Astrocyte of the spinal cord (primary cell): ENCODE measurements around the gene BNC2.

ENCODE experiments used
- DNase-seq: peaks from one replicate; pipeline ENCODE4 v3.0.0; 2011; ENCODE audit warnings: low read depth, low spot score
- H3K4me3 ChIP-seq: 2 replicates; pipeline ENCODE4 v1.5.1; 2011; ENCODE audit warnings: low read depth, mild to moderate bottlenecking, low read length, moderate library complexity
- in situ Hi-C: cut with HindIII; loops from 2 replicates; pipeline ENCODE4 v1.10.0; 2017; ENCODE audit warnings: low sequenced_read_pairs
- TF ChIP-seq, protein P1 (sequence below): IDR thresholded peaks from 2 replicates; pipeline ENCODE4 v1.5.1; 2012; ENCODE audit warnings: low read depth, mild to moderate bottlenecking, low read length, inconsistent platforms

BNC2 gene

DNA sequence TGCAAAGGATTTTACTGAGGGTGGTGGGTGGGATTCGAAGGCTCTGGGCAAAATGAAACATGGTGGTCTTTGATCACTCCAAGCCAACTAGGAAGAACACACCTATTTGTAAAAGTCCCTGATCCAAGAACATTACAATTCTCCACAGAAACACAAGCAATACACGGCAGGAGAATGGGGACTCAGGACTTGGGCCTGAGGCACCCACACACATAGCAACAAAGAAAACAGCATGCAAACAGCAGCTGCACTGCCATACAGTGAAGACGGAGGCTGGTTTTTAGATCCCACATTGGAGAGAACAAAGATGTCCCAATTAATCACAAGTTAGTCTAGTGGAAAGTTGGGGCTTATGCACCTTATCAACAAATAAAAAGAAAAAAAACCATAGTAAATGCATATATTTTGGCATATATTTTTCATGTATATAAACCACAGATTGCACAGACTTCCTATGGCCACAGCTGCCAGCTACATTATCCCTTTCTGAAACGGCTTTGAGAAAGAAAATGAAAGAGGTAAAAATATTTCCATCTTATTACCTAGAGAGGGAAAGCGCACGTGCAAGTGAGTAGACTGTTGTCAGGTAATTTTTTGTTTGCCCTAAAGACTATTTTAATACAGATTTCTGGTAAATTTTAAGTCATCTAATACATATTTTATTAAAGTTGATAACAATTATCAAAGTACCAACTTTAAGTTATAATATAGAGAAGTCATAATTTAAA lies 410.9 kb downstream of the BNC2 start:
- in situ Hi-C loops: no loop called here
- TF ChIP-seq, protein P1, sequence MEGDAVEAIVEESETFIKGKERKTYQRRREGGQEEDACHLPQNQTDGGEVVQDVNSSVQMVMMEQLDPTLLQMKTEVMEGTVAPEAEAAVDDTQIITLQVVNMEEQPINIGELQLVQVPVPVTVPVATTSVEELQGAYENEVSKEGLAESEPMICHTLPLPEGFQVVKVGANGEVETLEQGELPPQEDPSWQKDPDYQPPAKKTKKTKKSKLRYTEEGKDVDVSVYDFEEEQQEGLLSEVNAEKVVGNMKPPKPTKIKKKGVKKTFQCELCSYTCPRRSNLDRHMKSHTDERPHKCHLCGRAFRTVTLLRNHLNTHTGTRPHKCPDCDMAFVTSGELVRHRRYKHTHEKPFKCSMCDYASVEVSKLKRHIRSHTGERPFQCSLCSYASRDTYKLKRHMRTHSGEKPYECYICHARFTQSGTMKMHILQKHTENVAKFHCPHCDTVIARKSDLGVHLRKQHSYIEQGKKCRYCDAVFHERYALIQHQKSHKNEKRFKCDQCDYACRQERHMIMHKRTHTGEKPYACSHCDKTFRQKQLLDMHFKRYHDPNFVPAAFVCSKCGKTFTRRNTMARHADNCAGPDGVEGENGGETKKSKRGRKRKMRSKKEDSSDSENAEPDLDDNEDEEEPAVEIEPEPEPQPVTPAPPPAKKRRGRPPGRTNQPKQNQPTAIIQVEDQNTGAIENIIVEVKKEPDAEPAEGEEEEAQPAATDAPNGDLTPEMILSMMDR: no peak
- H3K4me3 ChIP-seq: no peak overlapping the region
- no peak for DNase-seq

DNA sequence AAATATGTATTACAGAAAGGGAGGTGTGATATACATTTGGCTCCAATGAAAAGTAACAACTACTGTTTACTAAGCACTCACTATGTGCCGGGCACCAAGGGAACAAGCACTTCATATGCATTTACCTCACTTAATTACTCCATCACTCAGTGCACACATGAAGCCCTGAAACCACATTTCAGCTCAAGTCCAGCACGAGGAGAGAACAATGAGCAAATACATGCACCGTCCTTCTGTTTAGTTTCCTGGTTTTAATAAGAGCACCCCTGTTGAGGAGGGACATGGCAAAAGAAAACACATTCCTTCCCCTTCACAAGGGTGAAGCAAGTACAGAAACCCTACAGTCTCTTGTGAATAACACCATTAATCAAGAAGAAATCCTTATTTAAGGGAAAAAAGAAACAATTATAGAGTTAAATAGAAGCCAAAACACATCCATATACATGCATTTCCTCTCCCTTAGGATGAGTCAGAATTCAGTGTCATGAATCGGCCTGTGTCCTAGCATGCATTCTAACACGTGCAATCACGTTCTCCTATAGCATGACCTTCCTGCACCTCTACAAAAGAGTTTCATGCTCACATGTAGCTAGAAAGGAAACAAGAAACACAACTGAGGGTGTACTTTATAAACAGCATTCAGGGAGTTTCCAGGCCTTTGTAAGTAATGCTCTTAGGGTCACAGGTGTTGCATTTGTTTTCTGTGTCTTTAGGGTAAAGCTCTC lies 411.6 kb downstream of the BNC2 start:
- peak; percentile 66 for DNase-seq
- TF ChIP-seq, protein P1: no peak
- no peak overlapping the region for H3K4me3 ChIP-seq
- in situ Hi-C loops: no loop called here

- in situ Hi-C loops: no loop called here
- no peak for DNase-seq
- TF ChIP-seq, protein P1: no peak
- no peak overlapping the region for H3K4me3 ChIP-seq
These were observed 414.6 kb downstream of the BNC2 start for GRCh38 chr9:16455842-16456241.

DNA sequence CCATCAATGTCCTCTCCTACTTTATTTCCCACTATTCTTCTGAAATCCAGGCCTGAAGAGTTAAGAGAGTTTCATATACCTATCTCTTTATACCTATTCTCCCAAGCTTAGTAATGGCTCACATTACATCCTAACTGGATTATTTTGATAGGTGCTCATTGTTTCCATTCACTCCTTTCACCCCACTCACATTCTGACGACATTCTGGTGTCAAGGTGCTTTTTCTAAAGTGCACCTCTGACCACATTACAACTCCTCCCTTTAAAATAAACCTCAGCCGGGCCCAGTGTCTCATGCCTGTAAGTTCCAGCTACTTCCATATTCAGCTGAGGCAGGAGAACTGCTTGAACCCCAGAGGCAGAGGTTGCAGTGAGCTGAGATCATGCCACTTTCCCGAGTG lies 417.1 kb downstream of the BNC2 start:
- TF ChIP-seq, protein P1: no peak
- no peak for DNase-seq
- no peak overlapping the region for H3K4me3 ChIP-seq
- in situ Hi-C loops: no loop called here

- no peak for DNase-seq
- in situ Hi-C loops: no loop called here
- TF ChIP-seq, protein P1: no peak
- H3K4me3 ChIP-seq: no peak overlapping the region
These were observed 419.9 kb downstream of the BNC2 start for GRCh38 chr9:16450578-16450977.

DNA sequence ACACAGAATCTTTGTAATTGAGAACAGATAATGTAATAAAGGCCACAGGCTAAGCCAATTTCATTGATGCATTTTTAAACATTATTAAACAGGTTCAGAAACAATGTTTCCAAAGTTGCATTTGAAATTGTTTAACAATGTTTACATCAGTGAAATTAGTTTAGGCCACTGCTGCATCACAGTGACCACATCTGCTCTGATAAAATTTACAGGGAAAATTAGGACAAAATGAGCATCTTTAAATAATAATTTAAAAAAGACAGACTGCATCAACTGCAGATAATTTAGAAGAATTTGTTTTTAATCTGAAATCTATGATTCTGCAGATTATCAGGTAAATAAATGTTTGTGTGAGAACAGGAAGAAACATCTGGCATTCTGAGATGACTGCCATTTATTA lies 420.4 kb downstream of the BNC2 start:
- TF ChIP-seq, protein P1: no peak
- in situ Hi-C loops: no loop called here
- no peak for DNase-seq
- no peak overlapping the region for H3K4me3 ChIP-seq
